Subcutaneous adipose tissue (tissue), 4 donors: ENCODE measurements around the gene CDKL5. TPM values are rescaled to one million over a fixed set of nuclear protein-coding genes. Genes with fewer than 3 reads are reported as not detected.

Experiments
- CTCF ChIP-seq: fragments of 450-650 bp; IDR thresholded peaks from one replicate; pipeline ENCODE4 v1.5.1; 2016; ENCODE audit warnings: low read depth, mild to moderate bottlenecking, control low read depth, antibody characterized with exemption, moderate library complexity
- total RNA-seq, 4 donors: library from RNA; depleted of rRNA; stranded (reverse); fragments of >200 nt; gene quantifications; one replicate each; pipeline ENCODE4 v1.1.0, GENCODE V29; 2016

Gene CDKL5
- total RNA-seq, 4 donors from 2014 or later, result 4.6 to 6.2 (median 5.4) TPM

- TF ChIP-seq CTCF, result no peak
Measured at GRCh38 chrX:18545771-18546170, 120.4 kb downstream of the CDKL5 start.

- TF ChIP-seq CTCF, result no peak
Measured at GRCh38 chrX:18548996-18549395, 123.6 kb downstream of the CDKL5 start.

GRCh38 chrX:18549643-18550042, 124.2 kb downstream of the CDKL5 start:
- TF ChIP-seq CTCF, result no peak

- no peak for TF ChIP-seq CTCF
Measured at GRCh38 chrX:18557879-18558278, 132.5 kb downstream of the CDKL5 start.

GRCh38 chrX:18558799-18559198, 133.4 kb downstream of the CDKL5 start:
- no peak for TF ChIP-seq CTCF

- TF ChIP-seq CTCF, result no peak
Measured at GRCh38 chrX:18561020-18561419, 135.6 kb downstream of the CDKL5 start.

- TF ChIP-seq CTCF, result no peak
Measured at GRCh38 chrX:18565727-18566126, 140.3 kb downstream of the CDKL5 start.
